Fibroblast of villous mesenchyme (primary cell): ENCODE measurements around the gene PLS1. TPM values are rescaled to one million over a fixed set of nuclear protein-coding genes. Genes with fewer than 3 reads are reported as not detected.
"Not testable (repeated sequence)": the region's sequence is repeated elsewhere in the genome, so short reads cannot be mapped to it uniquely, and the experiment has no call there.

Source experiments
- DNase-seq: peaks from one replicate; pipeline ENCODE4 v3.0.0-alpha.2; 2010; ENCODE audit warnings: low read depth
- H3K4me3 ChIP-seq: 2 replicates; pipeline ENCODE4 v1.5.1; 2011; ENCODE audit warnings: low read depth, mild to moderate bottlenecking, low read length
- total RNA-seq: library from RNA; depleted of rRNA; stranded (reverse); fragments of >200 nt; gene quantifications from 2 replicates; pipeline ENCODE4 v1.2.3, GENCODE V29; 2012
- TF ChIP-seq, protein P1 (sequence below): IDR thresholded peaks from 2 replicates; pipeline ENCODE4 v1.5.1; 2012; ENCODE audit warnings: low read depth, mild to moderate bottlenecking, low read length; ENCODE audit not compliant: insufficient read depth

Gene PLS1
- total RNA-seq, 1 donor: 3.0 TPM

DNA sequence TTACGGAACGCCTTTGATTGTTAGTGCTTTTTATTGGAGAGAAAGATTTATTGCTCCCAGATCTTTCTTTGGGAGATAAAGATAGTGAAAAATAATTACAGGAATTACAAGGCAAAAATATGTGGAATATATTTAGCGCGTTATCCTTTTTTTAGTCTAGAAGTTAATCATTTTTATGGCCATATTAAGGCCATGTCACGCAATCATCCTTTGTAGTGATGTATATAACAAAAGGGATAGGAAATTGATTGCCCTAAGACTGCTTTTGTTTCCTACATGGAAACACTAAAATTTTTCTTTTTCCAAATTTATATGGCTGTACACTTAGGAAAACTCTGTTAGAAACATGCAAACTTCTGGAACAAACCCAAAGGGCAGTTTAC, 129.2 kb downstream of the PLS1 start:
- peak; percentile 3 for DNase-seq
- H3K4me3 ChIP-seq: peak overlapping the region; percentile 82
- TF ChIP-seq, protein P1, sequence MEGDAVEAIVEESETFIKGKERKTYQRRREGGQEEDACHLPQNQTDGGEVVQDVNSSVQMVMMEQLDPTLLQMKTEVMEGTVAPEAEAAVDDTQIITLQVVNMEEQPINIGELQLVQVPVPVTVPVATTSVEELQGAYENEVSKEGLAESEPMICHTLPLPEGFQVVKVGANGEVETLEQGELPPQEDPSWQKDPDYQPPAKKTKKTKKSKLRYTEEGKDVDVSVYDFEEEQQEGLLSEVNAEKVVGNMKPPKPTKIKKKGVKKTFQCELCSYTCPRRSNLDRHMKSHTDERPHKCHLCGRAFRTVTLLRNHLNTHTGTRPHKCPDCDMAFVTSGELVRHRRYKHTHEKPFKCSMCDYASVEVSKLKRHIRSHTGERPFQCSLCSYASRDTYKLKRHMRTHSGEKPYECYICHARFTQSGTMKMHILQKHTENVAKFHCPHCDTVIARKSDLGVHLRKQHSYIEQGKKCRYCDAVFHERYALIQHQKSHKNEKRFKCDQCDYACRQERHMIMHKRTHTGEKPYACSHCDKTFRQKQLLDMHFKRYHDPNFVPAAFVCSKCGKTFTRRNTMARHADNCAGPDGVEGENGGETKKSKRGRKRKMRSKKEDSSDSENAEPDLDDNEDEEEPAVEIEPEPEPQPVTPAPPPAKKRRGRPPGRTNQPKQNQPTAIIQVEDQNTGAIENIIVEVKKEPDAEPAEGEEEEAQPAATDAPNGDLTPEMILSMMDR: no peak

DNA sequence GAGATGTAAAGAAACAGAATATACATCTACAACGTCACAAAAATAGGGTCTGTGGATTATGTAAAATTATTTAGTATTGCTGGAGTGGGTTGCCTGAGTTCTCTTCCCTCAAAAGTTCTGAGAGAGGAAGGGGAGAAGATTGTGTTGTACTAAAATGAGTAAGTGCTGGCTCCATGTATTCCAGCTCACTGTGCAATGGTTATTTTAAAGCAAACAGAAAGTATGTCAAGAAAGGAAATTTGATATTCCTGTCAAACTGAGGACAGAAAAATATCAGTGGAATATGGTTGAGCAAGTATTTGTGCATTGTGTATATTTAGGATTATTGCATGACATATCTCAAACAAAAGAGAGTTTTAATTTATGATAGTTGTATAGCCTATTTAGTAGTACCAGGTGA, 129.8 kb downstream of the PLS1 start:
- H3K4me3 ChIP-seq: no peak overlapping the region
- TF ChIP-seq, protein P1: no peak
- DNase-seq: no peak

DNA sequence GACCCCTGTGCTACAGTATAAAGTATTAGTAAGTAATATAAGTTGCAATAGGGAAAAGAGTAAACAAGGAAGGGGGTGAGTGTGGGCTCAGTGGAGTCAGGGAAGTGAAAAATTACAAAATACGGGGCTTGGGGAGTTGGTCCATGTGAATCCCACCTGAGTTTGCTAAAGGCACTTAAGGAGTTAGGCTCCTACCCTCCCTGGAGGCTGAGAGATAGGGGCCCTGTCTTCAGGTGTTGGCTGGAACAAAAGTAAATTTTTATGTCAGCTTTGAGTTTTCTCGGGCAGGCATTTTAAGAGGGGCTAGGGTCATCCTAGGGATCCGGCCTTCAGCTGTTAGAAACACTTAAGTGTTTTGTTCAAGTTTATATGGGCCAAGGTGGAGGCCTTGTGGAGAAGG, 135.9 kb downstream of the PLS1 start:
- no peak overlapping the region for H3K4me3 ChIP-seq
- TF ChIP-seq, protein P1: no peak
- no peak for DNase-seq

DNA sequence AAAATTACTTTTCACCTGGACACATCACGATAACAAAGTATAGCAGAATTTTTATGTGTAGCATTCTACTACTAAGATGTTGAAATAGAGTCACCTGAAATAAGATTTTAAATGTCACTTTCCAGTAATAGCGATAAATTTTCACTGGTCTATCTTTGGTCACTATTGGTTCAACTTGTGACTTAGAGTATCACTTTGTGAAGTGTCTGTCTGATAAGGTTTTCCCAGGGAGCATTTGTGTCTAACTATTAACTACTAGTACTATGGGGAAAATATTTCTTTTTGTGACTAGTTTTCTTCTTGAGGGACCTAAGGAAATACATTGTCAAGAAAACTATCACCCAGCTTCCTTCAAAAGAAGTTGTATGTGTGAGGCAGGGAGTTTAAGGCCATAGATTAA, 138.6 kb downstream of the PLS1 start:
- TF ChIP-seq, protein P1: no peak
- H3K4me3 ChIP-seq: no peak overlapping the region
- no peak for DNase-seq

DNA sequence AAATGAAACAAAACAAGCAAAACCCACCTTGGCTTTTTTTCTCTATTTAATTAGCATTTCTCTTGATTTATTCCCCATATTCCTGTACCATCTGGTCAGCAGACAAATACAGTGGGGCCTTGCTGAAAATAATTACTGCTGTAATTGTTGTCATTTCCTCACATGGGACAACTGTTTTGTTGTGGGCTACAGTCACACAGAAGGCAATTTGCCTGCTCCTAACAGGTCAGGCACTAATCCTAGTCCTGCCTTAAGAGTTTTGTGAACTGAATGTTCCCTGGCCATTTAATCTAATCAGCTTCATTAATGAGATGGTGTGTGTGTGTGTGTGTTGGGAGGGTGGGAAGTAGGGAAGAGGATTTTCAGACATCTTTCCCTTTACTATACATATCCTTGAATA, 139.3 kb downstream of the PLS1 start:
- TF ChIP-seq, protein P1: no peak
- DNase-seq: no peak
- H3K4me3 ChIP-seq: no peak overlapping the region

DNA sequence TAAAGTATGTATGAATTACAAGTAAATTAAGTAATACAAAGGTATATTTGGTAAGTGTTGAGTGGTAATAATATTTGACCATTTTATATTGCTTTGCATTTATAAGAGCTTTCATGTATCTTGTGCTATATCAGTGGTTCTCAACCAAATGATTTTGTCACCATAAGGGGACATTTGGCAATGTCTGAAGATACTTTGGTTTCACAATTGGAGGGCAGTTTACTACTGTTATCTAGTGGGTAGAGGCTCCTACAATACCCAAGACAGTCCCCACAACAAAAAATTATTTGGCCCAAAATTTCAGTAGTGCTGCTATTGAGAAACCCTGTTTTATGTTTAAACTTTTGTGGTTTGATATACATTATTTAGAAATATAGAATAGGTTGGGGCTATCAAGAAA, 142.2 kb downstream of the PLS1 start:
- TF ChIP-seq, protein P1: no peak
- no peak for DNase-seq
- H3K4me3 ChIP-seq: no peak overlapping the region

DNA sequence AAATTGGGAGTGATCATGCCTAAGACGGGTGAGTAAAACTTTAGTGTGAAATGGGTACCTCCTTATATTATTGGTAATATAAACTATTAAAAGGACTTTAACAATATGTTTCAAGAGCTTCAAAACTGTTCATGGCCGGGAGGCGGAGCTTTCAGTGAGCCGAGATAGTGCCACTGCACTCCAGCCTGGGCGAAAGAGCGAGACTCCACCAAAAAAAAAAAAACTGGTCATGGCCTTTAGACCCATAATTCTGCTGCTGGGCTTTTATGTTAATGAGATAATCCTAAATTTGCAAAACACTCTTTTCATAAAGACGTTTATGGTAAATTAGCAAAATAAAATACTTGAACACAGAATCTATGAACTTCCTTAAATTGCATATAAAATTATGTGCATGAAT, 150.5 kb downstream of the PLS1 start:
- H3K4me3 ChIP-seq: no peak overlapping the region
- DNase-seq: no peak
- TF ChIP-seq, protein P1: no peak

DNA sequence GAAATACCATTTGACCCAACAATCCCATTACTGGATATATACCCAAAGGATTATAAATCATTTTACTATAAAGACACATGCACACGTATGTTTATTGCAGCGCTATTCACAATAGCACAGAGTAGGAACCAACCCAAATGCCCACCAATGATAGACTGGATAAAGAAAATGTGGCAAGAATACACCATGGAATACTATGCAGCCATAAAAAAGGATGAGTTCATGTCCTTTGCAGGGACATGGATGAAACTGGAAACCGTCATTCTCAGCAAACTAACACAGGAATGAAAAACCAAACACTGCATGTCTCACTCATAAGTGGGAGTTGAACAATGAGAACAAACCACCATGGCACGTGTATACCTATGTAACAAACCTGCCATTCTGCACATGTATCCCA, 154.3 kb downstream of the PLS1 start:
- not testable (repeated sequence) for DNase-seq, H3K4me3 ChIP-seq

DNA sequence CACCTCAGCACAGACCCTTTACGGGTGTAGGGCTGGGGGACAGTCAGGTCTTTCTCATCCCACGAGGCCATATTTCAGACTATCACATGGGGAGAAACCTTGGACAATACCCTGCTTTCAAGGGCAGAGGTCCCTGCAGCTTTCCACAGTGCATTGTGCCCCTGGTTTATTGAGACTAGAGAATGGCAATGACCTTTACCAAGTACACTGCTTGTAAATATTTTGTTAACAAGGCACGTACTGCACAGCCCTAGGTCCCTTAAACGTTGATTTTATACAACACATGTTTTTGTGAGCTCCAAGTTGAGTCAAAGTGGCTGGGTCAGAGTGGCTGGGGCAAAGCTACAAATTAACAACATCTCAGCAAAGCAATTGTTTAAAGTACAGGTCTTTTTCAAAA, 156.4 kb downstream of the PLS1 start:
- not testable (repeated sequence) for DNase-seq, H3K4me3 ChIP-seq
